Amniotic stem cell (primary cell): ENCODE results near the gene LMO2.

Source experiments
- DNase-seq: peaks from one replicate; lab custom pipeline; 2025; lab: John Stamatoyannopoulos, UW

The LMO2 gene

GRCh38 chr11:33913991-33914390 is 22.1 kb upstream of the LMO2 start:
- no peak for DNase-seq

GRCh38 chr11:33912405-33913361 is 20.8 kb upstream of the LMO2 start:
- peak; percentile 17 for DNase-seq

- no peak for DNase-seq
Measured at GRCh38 chr11:33910958-33911339, 19.1 kb upstream of the LMO2 start.

GRCh38 chr11:33910296-33910957 is 18.6 kb upstream of the LMO2 start:
- no peak for DNase-seq

- DNase-seq, result no peak
Measured at GRCh38 chr11:33909552-33909951, 17.7 kb upstream of the LMO2 start.

- DNase-seq, result no peak
Measured at GRCh38 chr11:33909150-33909549, 17.3 kb upstream of the LMO2 start.

- no peak for DNase-seq
Measured at GRCh38 chr11:33907421-33907820, 15.5 kb upstream of the LMO2 start.

GRCh38 chr11:33906484-33907186 is 14.8 kb upstream of the LMO2 start:
- no peak for DNase-seq

- no peak for DNase-seq
Measured at GRCh38 chr11:33904102-33904501, 12.2 kb upstream of the LMO2 start.

GRCh38 chr11:33900159-33900840 is 8.4 kb upstream of the LMO2 start:
- DNase-seq, result no peak

GRCh38 chr11:33899400-33900037 is 7.6 kb upstream of the LMO2 start:
- peak; percentile 33 for DNase-seq

- no peak for DNase-seq
Measured at GRCh38 chr11:33898957-33899356, 7.1 kb upstream of the LMO2 start.

GRCh38 chr11:33897761-33898375 is 6.0 kb upstream of the LMO2 start:
- no peak for DNase-seq

GRCh38 chr11:33896911-33897310 is 5.0 kb upstream of the LMO2 start:
- DNase-seq, result no peak

GRCh38 chr11:33895752-33896137 is 3.9 kb upstream of the LMO2 start:
- DNase-seq, result no peak

GRCh38 chr11:33894398-33894746 is 2.5 kb upstream of the LMO2 start:
- DNase-seq, result no peak

GRCh38 chr11:33893711-33894397 is 2.0 kb upstream of the LMO2 start:
- DNase-seq, result no peak

- DNase-seq, result no peak
Measured at GRCh38 chr11:33892906-33893594, 1.2 kb upstream of the LMO2 start.

- no peak for DNase-seq
Measured at GRCh38 chr11:33889821-33890378, 2.0 kb downstream of the LMO2 start.

GRCh38 chr11:33889296-33889695 is 2.6 kb downstream of the LMO2 start:
- DNase-seq, result no peak
